Ishikawa (cell line): ENCODE measurements around the gene YPEL3.
A peak's percentile ranks its signal among the peaks of the same experiment; 100 is the strongest.

Experiments
- CEBPB ChIP-seq: IDR thresholded peaks from 2 replicates; pipeline ENCODE4 v1.6.1; 2012
- CREB1 ChIP-seq: IDR thresholded peaks from 2 replicates; pipeline ENCODE4 v1.6.1; 2012; ENCODE audit warnings: low read depth
- EGR1 ChIP-seq: IDR thresholded peaks from 2 replicates; pipeline ENCODE4 v1.6.1; 2012
- EP300 ChIP-seq: IDR thresholded peaks from 2 replicates; pipeline ENCODE4 v1.6.1; 2012; ENCODE audit warnings: borderline replicate concordance
- NFIC ChIP-seq: IDR thresholded peaks from 2 replicates; pipeline ENCODE4 v1.6.1; 2012
- RAD21 ChIP-seq: IDR thresholded peaks from 2 replicates; pipeline ENCODE4 v1.6.1; 2012; ENCODE audit warnings: low read depth
- TAF1 ChIP-seq: IDR thresholded peaks from 2 replicates; pipeline ENCODE4 v1.6.1; 2012; ENCODE audit warnings: low read depth, mild to moderate bottlenecking
- TCF12 ChIP-seq: IDR thresholded peaks from 2 replicates; pipeline ENCODE4 v1.6.1; 2012; ENCODE audit warnings: low read depth
- TEAD4 ChIP-seq: IDR thresholded peaks from 2 replicates; pipeline ENCODE4 v1.6.1; 2012
- YY1 ChIP-seq: IDR thresholded peaks from 2 replicates; pipeline ENCODE4 v1.6.1; 2012; ENCODE audit warnings: low read depth
- ZBTB7A ChIP-seq: IDR thresholded peaks from 2 replicates; pipeline ENCODE4 v1.6.1; 2012; ENCODE audit warnings: low read depth
- TF ChIP-seq, protein P1 (sequence below): IDR thresholded peaks from 2 replicates; pipeline ENCODE4 v1.6.1; 2012; ENCODE audit warnings: low read depth, mild to moderate bottlenecking
- TF ChIP-seq, protein P2 (sequence below): IDR thresholded peaks from 2 replicates; pipeline ENCODE4 v1.6.1; 2012

DNA sequence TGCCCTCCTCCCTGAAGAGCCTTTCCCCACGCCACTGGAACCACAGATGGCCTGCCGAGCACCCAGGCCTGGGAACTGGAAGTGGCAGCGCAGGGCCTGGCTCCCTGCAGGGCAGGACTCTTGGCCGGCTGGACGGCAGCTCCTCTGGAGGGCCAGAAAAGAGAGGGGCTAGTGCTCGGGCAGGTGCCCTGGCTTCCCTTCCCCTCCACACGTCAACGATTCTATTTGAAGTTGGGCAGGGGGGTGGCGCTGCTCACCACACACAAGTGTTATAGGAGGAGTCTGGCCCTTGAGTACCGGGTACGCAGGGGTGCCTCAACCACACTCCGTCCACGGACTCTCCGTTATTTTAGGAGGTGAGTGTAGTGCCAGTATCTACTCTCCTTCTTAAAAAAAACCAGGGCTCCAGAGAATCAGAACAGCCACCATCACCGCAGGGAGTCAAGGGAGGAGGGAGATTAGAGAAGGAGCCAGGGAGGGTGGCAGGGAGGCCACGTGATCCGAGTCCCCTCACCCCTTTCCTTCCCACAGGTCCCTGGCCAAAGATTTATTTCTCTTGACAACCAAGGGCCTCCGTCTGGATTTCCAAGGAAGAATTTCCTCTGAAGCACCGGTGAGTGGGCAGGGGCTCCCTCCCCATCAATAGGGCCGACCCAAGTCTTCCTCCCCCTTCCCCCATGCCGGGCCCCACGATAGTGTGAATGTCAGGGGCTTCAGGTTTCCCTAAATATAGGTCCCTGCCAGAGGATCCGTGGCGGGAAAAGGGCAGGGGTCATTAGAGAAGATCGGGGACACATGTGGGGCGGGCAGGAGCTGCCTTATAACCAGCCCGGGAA lies 31.9 kb downstream of the YPEL3 start:
- TF ChIP-seq TEAD4: no peak
- TF ChIP-seq RAD21: peak; percentile 20
- TF ChIP-seq TCF12: 0 out of 2 replicates have a peak, but pooled peaks have one; percentile 27
- TF ChIP-seq ZBTB7A: no peak; the same call in 1 of the 2 replicates
- TF ChIP-seq, protein P1, sequence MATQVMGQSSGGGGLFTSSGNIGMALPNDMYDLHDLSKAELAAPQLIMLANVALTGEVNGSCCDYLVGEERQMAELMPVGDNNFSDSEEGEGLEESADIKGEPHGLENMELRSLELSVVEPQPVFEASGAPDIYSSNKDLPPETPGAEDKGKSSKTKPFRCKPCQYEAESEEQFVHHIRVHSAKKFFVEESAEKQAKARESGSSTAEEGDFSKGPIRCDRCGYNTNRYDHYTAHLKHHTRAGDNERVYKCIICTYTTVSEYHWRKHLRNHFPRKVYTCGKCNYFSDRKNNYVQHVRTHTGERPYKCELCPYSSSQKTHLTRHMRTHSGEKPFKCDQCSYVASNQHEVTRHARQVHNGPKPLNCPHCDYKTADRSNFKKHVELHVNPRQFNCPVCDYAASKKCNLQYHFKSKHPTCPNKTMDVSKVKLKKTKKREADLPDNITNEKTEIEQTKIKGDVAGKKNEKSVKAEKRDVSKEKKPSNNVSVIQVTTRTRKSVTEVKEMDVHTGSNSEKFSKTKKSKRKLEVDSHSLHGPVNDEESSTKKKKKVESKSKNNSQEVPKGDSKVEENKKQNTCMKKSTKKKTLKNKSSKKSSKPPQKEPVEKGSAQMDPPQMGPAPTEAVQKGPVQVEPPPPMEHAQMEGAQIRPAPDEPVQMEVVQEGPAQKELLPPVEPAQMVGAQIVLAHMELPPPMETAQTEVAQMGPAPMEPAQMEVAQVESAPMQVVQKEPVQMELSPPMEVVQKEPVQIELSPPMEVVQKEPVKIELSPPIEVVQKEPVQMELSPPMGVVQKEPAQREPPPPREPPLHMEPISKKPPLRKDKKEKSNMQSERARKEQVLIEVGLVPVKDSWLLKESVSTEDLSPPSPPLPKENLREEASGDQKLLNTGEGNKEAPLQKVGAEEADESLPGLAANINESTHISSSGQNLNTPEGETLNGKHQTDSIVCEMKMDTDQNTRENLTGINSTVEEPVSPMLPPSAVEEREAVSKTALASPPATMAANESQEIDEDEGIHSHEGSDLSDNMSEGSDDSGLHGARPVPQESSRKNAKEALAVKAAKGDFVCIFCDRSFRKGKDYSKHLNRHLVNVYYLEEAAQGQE: no peak
- no peak for TF ChIP-seq EP300
- TF ChIP-seq, protein P2, sequence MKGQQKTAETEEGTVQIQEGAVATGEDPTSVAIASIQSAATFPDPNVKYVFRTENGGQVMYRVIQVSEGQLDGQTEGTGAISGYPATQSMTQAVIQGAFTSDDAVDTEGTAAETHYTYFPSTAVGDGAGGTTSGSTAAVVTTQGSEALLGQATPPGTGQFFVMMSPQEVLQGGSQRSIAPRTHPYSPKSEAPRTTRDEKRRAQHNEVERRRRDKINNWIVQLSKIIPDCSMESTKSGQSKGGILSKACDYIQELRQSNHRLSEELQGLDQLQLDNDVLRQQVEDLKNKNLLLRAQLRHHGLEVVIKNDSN: peak; percentile 92
- no peak for TF ChIP-seq NFIC
- no peak for TF ChIP-seq CEBPB
- no peak for TF ChIP-seq TAF1
- no peak for TF ChIP-seq EGR1
- no peak for TF ChIP-seq YY1
- TF ChIP-seq CREB1: no peak
